Activated CD8-positive, alpha-beta memory T cell treated with anti-CD3 and anti-CD28 coated beads, Interleukin-2, amount 50 U/mL, for 48 hours (primary cell): ENCODE data around the gene GTF2IRD2.
A peak's percentile ranks its signal among the peaks of the same experiment; 100 is the strongest.
"Not testable (repeated sequence)": the region's sequence is repeated elsewhere in the genome, so short reads cannot be mapped to it uniquely, and the experiment has no call there.

ENCODE experiments used
- DNase-seq: peaks from one replicate; pipeline ENCODE4 v3.0.0-alpha.2; 2020

GTF2IRD2 gene

DNA sequence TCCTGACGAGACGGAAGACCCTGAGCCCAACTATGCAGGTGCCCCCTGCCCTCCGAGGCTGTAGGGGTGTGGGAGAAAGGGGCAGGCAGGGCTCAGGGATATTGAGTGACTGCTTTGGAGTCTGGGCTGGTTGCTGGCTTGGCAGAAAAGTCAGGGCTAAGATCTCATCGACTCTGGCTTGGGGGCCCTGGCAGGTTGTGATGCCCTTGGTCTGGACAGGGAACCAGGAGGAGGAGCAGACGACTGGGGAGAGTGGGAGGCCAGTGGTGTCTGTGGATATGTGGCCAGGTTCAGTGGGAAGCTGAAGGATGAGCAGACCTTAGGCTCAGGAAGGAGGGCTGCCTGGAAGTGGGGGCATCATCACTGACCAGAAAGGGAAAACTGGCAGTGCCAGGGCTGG lies 67.8 kb downstream of the GTF2IRD2 start:
- DNase-seq: not testable (repeated sequence)

GRCh38 chr7:74781746-74782145 lies 69.7 kb downstream of the GTF2IRD2 start:
- not testable (repeated sequence) for DNase-seq

DNA sequence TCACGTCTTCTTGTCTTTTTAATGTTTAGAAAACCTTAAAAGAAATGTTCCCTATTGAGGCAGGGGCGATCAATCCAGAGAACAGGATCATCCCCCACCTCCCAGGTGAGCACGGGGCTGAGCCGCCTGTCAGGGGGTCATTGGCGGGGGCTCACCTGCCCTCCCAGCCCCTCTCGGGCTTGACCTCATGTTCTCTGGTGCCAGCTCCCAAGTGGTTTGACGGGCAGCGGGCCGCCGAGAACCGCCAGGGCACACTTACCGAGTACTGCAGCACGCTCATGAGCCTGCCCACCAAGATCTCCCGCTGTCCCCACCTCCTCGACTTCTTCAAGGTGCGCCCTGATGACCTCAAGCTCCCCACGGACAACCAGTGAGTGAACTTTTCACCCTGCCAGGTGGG lies 72.4 kb downstream of the GTF2IRD2 start:
- DNase-seq: not testable (repeated sequence)

DNA sequence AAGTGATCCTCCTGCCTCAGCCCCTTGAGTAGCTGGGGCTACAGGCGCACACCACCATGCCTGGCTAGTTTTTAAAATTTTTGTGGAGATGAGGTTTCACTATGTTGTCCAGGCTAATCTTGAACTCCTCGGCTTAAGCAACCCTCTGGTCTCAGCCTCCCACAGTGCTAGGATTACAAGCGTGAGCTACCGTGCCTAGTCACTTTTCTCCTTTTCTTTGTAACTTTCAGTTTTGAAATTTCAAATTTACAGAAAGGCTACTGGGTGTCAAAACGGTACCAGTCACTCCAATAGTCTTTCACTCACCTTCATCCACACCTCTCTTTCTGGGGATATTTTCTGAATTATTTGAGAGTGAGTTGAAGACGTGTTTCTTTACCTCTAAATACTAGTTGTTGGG lies 76.3 kb downstream of the GTF2IRD2 start:
- not testable (repeated sequence) for DNase-seq

GRCh38 chr7:74773760-74774750 lies 77.3 kb downstream of the GTF2IRD2 start, which contains the start of gene NCF1:
Gene NCF1 (plus strand): TSS chr7:74774011. CDS start chr7:74774032, 21 bp downstream.
- not testable (repeated sequence) for DNase-seq

DNA sequence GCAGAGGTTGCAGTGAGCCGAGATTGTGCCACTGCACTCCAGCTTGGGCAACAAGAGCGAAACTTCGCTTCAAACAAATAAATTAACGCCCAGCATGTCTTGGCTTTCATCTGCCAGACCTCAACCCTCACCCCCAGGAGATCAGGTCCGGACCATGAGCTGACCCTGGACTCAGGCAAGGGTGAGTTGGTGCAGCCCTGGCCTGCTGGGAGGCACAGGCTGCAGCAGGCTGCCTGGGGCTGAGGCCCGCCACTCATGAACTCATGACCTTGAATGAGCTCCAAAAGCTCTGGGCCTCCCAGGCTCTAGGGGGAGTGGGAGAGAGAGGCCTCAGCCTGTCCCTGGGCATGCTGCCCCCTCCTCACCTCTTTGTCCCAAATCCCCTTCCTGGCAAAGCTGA lies 79.3 kb downstream of the GTF2IRD2 start:
- not testable (repeated sequence) for DNase-seq

GRCh38 chr7:74770062-74770461 lies 81.3 kb downstream of the GTF2IRD2 start:
- not testable (repeated sequence) for DNase-seq

DNA sequence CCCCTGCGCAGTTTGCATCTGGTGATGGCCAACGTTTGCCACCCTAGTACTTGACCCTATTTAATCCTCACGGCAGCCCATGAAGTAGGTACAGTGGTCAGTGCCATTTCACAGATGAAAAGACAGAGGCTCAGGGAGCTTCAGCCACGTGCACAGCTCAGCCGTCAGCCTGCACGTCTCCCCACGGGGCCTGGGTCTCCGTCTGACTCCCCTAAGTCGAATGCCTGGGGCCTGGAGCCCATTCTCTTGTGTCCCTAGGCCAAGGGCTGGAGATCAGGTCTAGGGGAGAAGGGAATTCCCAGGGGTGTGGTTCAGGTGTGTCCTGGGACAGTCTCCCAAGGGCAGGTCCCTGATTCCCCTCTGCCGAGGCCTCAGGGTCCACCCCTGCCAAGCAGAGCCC lies 84.4 kb downstream of the GTF2IRD2 start:
- DNase-seq: peak; percentile 26

DNA sequence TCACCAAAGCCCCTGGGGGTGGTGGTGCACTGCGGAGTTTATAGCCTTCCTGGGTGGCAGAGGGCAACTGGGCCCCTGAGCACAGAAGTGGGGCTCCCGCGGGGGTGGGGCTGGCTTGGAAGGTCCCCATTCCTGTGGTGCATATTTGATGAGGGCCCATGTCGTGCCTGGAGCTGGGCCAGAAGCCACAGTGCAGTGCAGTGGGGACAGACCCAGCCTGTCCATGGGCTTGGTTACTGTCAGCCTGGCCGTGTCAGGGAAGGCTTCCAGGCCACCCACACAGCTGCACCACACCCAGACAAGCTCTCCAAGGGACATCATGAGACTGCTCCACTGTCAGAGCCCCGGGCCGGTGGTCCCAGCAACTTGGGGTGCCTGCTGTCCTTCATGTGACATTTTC lies 84.9 kb downstream of the GTF2IRD2 start:
- not testable (repeated sequence) for DNase-seq

- DNase-seq: not testable (repeated sequence)
Measured at GRCh38 chr7:74765205-74765918, 86.0 kb downstream of the GTF2IRD2 start.

- not testable (repeated sequence) for DNase-seq
Measured at GRCh38 chr7:74758982-74759381, 92.4 kb downstream of the GTF2IRD2 start.

DNA sequence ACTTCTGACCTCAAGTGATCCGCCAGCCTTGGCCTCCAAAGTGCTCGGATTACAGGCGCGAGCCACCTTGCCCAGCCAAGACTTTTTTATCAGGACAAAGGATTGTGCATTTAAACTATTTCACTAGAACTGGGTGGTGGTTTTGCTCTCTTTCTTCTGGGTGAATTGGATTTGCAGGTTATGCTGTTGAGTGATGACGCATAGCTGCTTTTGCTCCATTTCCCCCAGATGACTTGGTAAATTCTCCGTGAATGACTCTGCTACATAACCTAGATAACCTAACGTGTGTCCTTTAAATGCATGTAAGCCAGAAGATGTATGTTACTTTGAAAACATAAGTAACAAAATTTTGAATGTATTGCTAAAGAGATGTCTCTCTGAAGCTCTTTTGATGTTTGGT lies 93.1 kb downstream of the GTF2IRD2 start:
- DNase-seq: not testable (repeated sequence)

- DNase-seq: not testable (repeated sequence)
Measured at GRCh38 chr7:74756673-74757072, 94.7 kb downstream of the GTF2IRD2 start.

DNA sequence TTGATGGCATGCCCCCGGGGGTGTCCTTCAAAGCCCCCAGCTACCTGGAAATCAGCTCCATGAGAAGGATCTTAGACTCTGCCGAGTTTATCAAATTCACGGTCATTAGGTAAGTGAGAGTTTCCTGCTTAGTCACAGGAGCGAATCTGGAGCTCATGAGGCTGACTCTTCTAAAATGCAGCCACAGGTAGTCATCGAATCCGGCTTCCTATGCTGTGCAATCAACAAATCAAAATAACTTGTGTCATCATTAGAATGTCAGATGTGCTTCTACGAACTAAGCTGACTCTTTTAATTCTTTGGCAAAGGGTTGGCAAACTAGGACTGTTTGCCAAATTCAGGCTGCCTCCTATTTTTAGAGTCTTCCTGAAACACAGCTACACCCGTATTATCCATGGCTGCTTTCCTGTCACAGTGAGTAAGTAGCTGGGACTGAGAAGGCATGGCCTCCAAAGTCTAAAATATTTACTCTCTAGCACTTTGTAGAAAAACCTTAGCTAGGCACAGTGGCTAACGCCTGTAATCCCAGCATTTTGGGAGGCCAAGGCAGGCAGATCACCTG lies 97.4 kb downstream of the GTF2IRD2 start:
- DNase-seq: not testable (repeated sequence)
